ENCODE data around the gene EIF4G3.
"Not testable (repeated sequence)": the region's sequence is repeated elsewhere in the genome, so short reads cannot be mapped to it uniquely, and the experiment has no call there.

- TF ChIP-seq CTCF, POLR2A (IDR thresholded peaks at IDR 0.05): not testable (repeated sequence)
These were observed 14.1 kb upstream of the EIF4G3 start for GRCh38 chr1:21190771-21191170.
